SJCRH30 (cell line): ENCODE measurements around the gene TMCO4. TPM values are rescaled to one million over a fixed set of nuclear protein-coding genes. Genes with fewer than 3 reads are reported as not detected.
A peak's percentile ranks its signal among the peaks of the same experiment; 100 is the strongest.

ENCODE experiments used
- DNase-seq, 2 experiments: peaks; one replicate each; pipeline ENCODE4 v3.0.0-alpha.2; 2015 to 2020
- H3K27ac ChIP-seq: fragments of 250-450 bp; sonication (Bioruptor Pico); 2 replicates; pipeline ENCODE4 v1.5.1; 2020; ENCODE audit warnings: mild to moderate bottlenecking, moderate library complexity
- H3K27me3 ChIP-seq: fragments of 250-450 bp; sonication (Bioruptor Pico); 2 replicates; pipeline ENCODE4 v1.5.1; 2020; ENCODE audit warnings: mild to moderate bottlenecking, moderate library complexity
- H3K36me3 ChIP-seq: fragments of 250-450 bp; sonication (Bioruptor Pico); 2 replicates; pipeline ENCODE4 v1.5.1; 2020; ENCODE audit warnings: mild to moderate bottlenecking, moderate library complexity
- H3K4me1 ChIP-seq: fragments of 250-450 bp; sonication (Bioruptor Pico); 2 replicates; pipeline ENCODE4 v1.5.1; 2020; ENCODE audit warnings: mild to moderate bottlenecking, moderate library complexity
- H3K4me3 ChIP-seq: fragments of 250-450 bp; sonication (Bioruptor Pico); 2 replicates; pipeline ENCODE4 v1.5.1; 2020; ENCODE audit warnings: mild to moderate bottlenecking, moderate library complexity
- H3K9me3 ChIP-seq: fragments of 250-450 bp; sonication (Bioruptor Pico); replicated peaks from 2 replicates; pipeline ENCODE4 v1.5.1; 2020; ENCODE audit warnings: mild to moderate bottlenecking, moderate library complexity
- total RNA-seq: library from RNA; depleted of rRNA; stranded (reverse); fragments of >200 nt; shearing (Covaris generic); gene quantifications from 2 replicates; pipeline ENCODE4 v1.2.3, GENCODE V29; 2014

TMCO4 gene
- total RNA-seq, 1 experiment from 2014 or later = 18.0 TPM

- Histone ChIP-seq H3K27ac (no peak overlapping the region), H3K27me3 (no peaks in the 10 kb centered on the region), H3K4me1 (peaks cover 8% of the 10 kb centered on the region; the same call in 1 of the 2 replicates), H3K36me3 (no peaks in the 10 kb centered on the region), H3K9me3 (no peaks in the 10 kb centered on the region), H3K4me3 (no peak overlapping the region)
- no peak for DNase-seq
Measured at GRCh38 chr1:19654886-19655717, 144.6 kb downstream of the TMCO4 start.

GRCh38 chr1:19654386-19654785, 145.3 kb downstream of the TMCO4 start:
- Histone ChIP-seq H3K9me3 (no peaks in the 10 kb centered on the region), H3K27ac (no peak overlapping the region), H3K36me3 (no peaks in the 10 kb centered on the region), H3K4me3 (no peak overlapping the region), H3K27me3 (no peaks in the 10 kb centered on the region), H3K4me1 (peaks cover 6% of the 10 kb centered on the region; the same call in 1 of the 2 replicates)
- no peak for DNase-seq

GRCh38 chr1:19651141-19651737, 148.5 kb downstream of the TMCO4 start:
- Histone ChIP-seq H3K4me3 (no peak overlapping the region), H3K9me3 (no peaks in the 10 kb centered on the region), H3K27me3 (no peaks in the 10 kb centered on the region), H3K27ac (no peak overlapping the region), H3K36me3 (no peaks in the 10 kb centered on the region), H3K4me1 (peaks cover 9% of the 10 kb centered on the region; the same call in 1 of the 2 replicates)
- peak; percentile 70 to 83 for DNase-seq

- peaks cover 9% of the 10 kb centered on the region; the same call in 1 of the 2 replicates for H3K4me1 ChIP-seq
- H3K27ac ChIP-seq = no peak overlapping the region
- no peak overlapping the region for H3K4me3 ChIP-seq
- no peaks in the 10 kb centered on the region for H3K36me3 ChIP-seq
- no peaks in the 10 kb centered on the region for H3K9me3 ChIP-seq
- no peak for DNase-seq
- no peaks in the 10 kb centered on the region for H3K27me3 ChIP-seq
Measured at GRCh38 chr1:19650416-19651140, 149.1 kb downstream of the TMCO4 start.

GRCh38 chr1:19648689-19649088, 151.0 kb downstream of the TMCO4 start:
- H3K27ac ChIP-seq = no peak overlapping the region
- no peaks in the 10 kb centered on the region for H3K36me3 ChIP-seq
- DNase-seq = peak in 1 of 2 experiments; percentile 42
- H3K27me3 ChIP-seq = no peaks in the 10 kb centered on the region
- H3K4me1 ChIP-seq = peaks cover 6% of the 10 kb centered on the region; the same call in 1 of the 2 replicates
- no peak overlapping the region for H3K4me3 ChIP-seq
- H3K9me3 ChIP-seq = no peaks in the 10 kb centered on the region

GRCh38 chr1:19648239-19648638, 151.5 kb downstream of the TMCO4 start:
- DNase-seq = no peak
- Histone ChIP-seq H3K36me3 (no peaks in the 10 kb centered on the region), H3K27ac (no peak overlapping the region), H3K4me1 (peaks cover 6% of the 10 kb centered on the region; the same call in 1 of the 2 replicates), H3K27me3 (no peaks in the 10 kb centered on the region), H3K9me3 (no peaks in the 10 kb centered on the region), H3K4me3 (no peak overlapping the region)

GRCh38 chr1:19647643-19648042, 152.1 kb downstream of the TMCO4 start:
- Histone ChIP-seq H3K4me3 (no peak overlapping the region), H3K27ac (no peak overlapping the region), H3K4me1 (peaks cover 6% of the 10 kb centered on the region; the same call in 1 of the 2 replicates)

GRCh38 chr1:19646377-19647319, 153.1 kb downstream of the TMCO4 start:
- no peaks in the 10 kb centered on the region for H3K27me3 ChIP-seq
- no peaks in the 10 kb centered on the region for H3K36me3 ChIP-seq
- no peak overlapping the region for H3K27ac ChIP-seq
- no peak for DNase-seq
- H3K4me1 ChIP-seq = peaks cover 6% of the 10 kb centered on the region; the same call in 1 of the 2 replicates
- no peak overlapping the region for H3K4me3 ChIP-seq
- no peaks in the 10 kb centered on the region for H3K9me3 ChIP-seq

More at GRCh38 chr1:19647643-19648042, 152.1 kb downstream of the TMCO4 start:
- H3K36me3 ChIP-seq = no peaks in the 10 kb centered on the region
- no peaks in the 10 kb centered on the region for H3K9me3 ChIP-seq
- DNase-seq = no peak
- H3K27me3 ChIP-seq = no peaks in the 10 kb centered on the region

- H3K27ac ChIP-seq = no peak overlapping the region
- peaks cover 9% of the 10 kb centered on the region for H3K4me1 ChIP-seq
- H3K27me3 ChIP-seq = no peaks in the 10 kb centered on the region
- H3K9me3 ChIP-seq = no peaks in the 10 kb centered on the region
- H3K4me3 ChIP-seq = peak overlapping the region; percentile 59
- DNase-seq = no peak
- no peaks in the 10 kb centered on the region for H3K36me3 ChIP-seq
Measured at GRCh38 chr1:19645411-19646251, 154.1 kb downstream of the TMCO4 start.

GRCh38 chr1:19644681-19645410, 154.9 kb downstream of the TMCO4 start:
- Histone ChIP-seq H3K27me3 (no peaks in the 10 kb centered on the region), H3K9me3 (no peaks in the 10 kb centered on the region), H3K36me3 (no peaks in the 10 kb centered on the region), H3K4me3 (peak overlapping the region; percentile 59), H3K4me1 (peaks cover 14% of the 10 kb centered on the region), H3K27ac (no peak overlapping the region)
- peak in 1 of 2 experiments; percentile 28 for DNase-seq

GRCh38 chr1:19644395-19644680, 155.4 kb downstream of the TMCO4 start:
- peak overlapping the region; percentile 59 for H3K4me3 ChIP-seq
- H3K36me3 ChIP-seq = no peaks in the 10 kb centered on the region
- no peaks in the 10 kb centered on the region for H3K9me3 ChIP-seq
- H3K27me3 ChIP-seq = no peaks in the 10 kb centered on the region
- no peak for DNase-seq
- peaks cover 15% of the 10 kb centered on the region for H3K4me1 ChIP-seq
- no peak overlapping the region for H3K27ac ChIP-seq

GRCh38 chr1:19643602-19644394, 155.9 kb downstream of the TMCO4 start, which contains the start of gene NBL1:
Gene NBL1, plus strand, starts transcription at chr1:19644311. Its CDS starts 10,720 bp downstream, at chr1:19655031.
- peak in 1 of 2 experiments; percentile 27 for DNase-seq
- no peaks in the 10 kb centered on the region for H3K27me3 ChIP-seq
- H3K4me3 ChIP-seq = peak within 1 kb of the TSS; percentile 59
- no peak within 1 kb of the TSS for H3K27ac ChIP-seq
- no peaks in the 10 kb centered on the region for H3K36me3 ChIP-seq
- H3K9me3 ChIP-seq = no peaks in the 10 kb centered on the region
- H3K4me1 ChIP-seq = peaks cover 15% of the 10 kb centered on the region
